H1 (cell line): ENCODE measurements around the gene HLA-A. TPM values are rescaled to one million over a fixed set of nuclear protein-coding genes. Genes with fewer than 3 reads are reported as not detected.

Experiments
- CTCF ChIA-PET: fragments of 300-600 bp; sonication (Branson Sonifier 250); formaldehyde crosslinking; loops from one replicate; lab custom pipeline; 2021; ENCODE audit not compliant: partially characterized antibody; lab: Charles Lee
- POLR2A ChIA-PET: fragments of 300-600 bp; sonication (Branson Sonifier 250); formaldehyde crosslinking; loops from one replicate; lab custom pipeline; 2021; ENCODE audit warnings: inconsistent platforms; ENCODE audit not compliant: partially characterized antibody; lab: Charles Lee
- DNase-seq, 2 experiments: peaks; one replicate each; pipeline versions ENCODE4 v3.0.0 to v3.0.0-alpha.2; 2010 to 2022; ENCODE audit warnings: low spot score in 2 of 2, low read depth in 1 of 2, mixed read lengths in 1 of 2
- FAIRE-seq: peaks from 2 replicates; lab custom pipeline; 2011; peaks lifted over from hg19 to GRCh38; lab: Jason Lieb, UNC
- H2AFZ ChIP-seq: 2 replicates; pipeline ENCODE4 v1.8.1; 2012; ENCODE audit warnings: low read length, inconsistent platforms
- H2AK5ac ChIP-seq: 2 replicates; pipeline ENCODE4 v1.6.1; 2013; ENCODE audit warnings: low read depth, low read length
- H2BK120ac ChIP-seq: replicated peaks from 2 replicates; pipeline ENCODE3; 2013; ENCODE audit warnings: low read depth, low read length, inconsistent platforms
- H2BK12ac ChIP-seq: 2 replicates; pipeline ENCODE4 v1.6.1; 2013; ENCODE audit warnings: low read depth, low read length
- H2BK15ac ChIP-seq: 2 replicates; pipeline ENCODE4 v1.6.1; 2013; ENCODE audit warnings: low read length
- H2BK20ac ChIP-seq: 2 replicates; pipeline ENCODE4 v1.6.1; 2013; ENCODE audit warnings: low read length
- H2BK5ac ChIP-seq: 2 replicates; pipeline ENCODE4 v1.6.1; 2013; ENCODE audit warnings: low read depth, low read length
- H3K14ac ChIP-seq: 2 replicates; pipeline ENCODE4 v1.6.1; 2013; ENCODE audit warnings: inconsistent platforms; ENCODE audit not compliant: insufficient read length
- H3K18ac ChIP-seq: 2 replicates; pipeline ENCODE4 v1.6.1; 2013; ENCODE audit warnings: low read length; ENCODE audit errors: extremely low read depth
- H3K23ac ChIP-seq: 2 replicates; pipeline ENCODE4 v1.6.1; 2013; ENCODE audit warnings: inconsistent platforms; ENCODE audit not compliant: insufficient read length
- H3K23me2 ChIP-seq: 2 replicates; pipeline ENCODE4 v1.6.1; 2013; ENCODE audit warnings: low read depth, low read length
- H3K27ac ChIP-seq: 2 replicates; pipeline ENCODE4 v1.6.1; 2011; ENCODE audit warnings: low read depth, low read length, inconsistent platforms
- H3K27me3 ChIP-seq, 4 experiments: replicated peaks in 1 of 4; 1 replicate in 1 of 4; 2 replicates in 3 of 4; pipeline versions ENCODE4 v1.6.1 to v1.8.1; 2011 to 2013; ENCODE audit warnings: low read length in 3 of 4, mild to moderate bottlenecking in 3 of 4, inconsistent platforms in 2 of 4, mixed read lengths in 2 of 4, moderate library complexity in 1 of 4; ENCODE audit not compliant: control insufficient read depth in 3 of 4, insufficient read depth in 3 of 4; ENCODE audit errors: extremely low read depth in 1 of 4
- H3K36me3 ChIP-seq, 4 experiments: 2 replicates each; pipeline versions ENCODE4 v1.6.1 to v1.8.1; 2011 to 2013; ENCODE audit warnings: mild to moderate bottlenecking in 4 of 4, low read length in 3 of 4, moderate library complexity in 2 of 4, control low read depth in 1 of 4, inconsistent platforms in 1 of 4; ENCODE audit not compliant: insufficient read depth in 4 of 4, control insufficient read depth in 2 of 4
- H3K4ac ChIP-seq: replicated peaks from 2 replicates; pipeline ENCODE3; 2013; ENCODE audit warnings: low read length, low read depth, mixed read lengths, inconsistent platforms; ENCODE audit not compliant: insufficient read length
- H3K4me1 ChIP-seq, 4 experiments: replicated peaks in 1 of 4; 1 replicate in 1 of 4; 2 replicates in 3 of 4; pipeline versions ENCODE4 v1.6.1 to v1.8.1; 2011 to 2013; ENCODE audit warnings: low read length in 3 of 4, inconsistent platforms in 2 of 4, mixed read lengths in 1 of 4; ENCODE audit not compliant: insufficient read depth in 4 of 4, control insufficient read depth in 3 of 4
- H3K4me2 ChIP-seq, 2 experiments: 2 replicates each; pipeline versions ENCODE4 v1.6.1 to v1.8.1; 2011 to 2013; ENCODE audit warnings: low read depth in 2 of 2, low read length in 2 of 2, control low read depth in 1 of 2, inconsistent platforms in 1 of 2, mild to moderate bottlenecking in 1 of 2; ENCODE audit not compliant: insufficient read depth in 1 of 2
- H3K4me3 ChIP-seq, 4 experiments: fragments of 200-600, 300-600 bp in 1 of 4; sonication (generic), shearing (Covaris generic), sonication (Bioruptor Twin) in 1 of 4; 2 replicates each; pipeline versions ENCODE4 v1.5.1 to v1.8.1; 2011 to 2016; ENCODE audit warnings: low read length in 4 of 4, low read depth in 3 of 4, control low read depth in 2 of 4, inconsistent platforms in 2 of 4, mild to moderate bottlenecking in 2 of 4, mixed read lengths in 1 of 4, moderate library complexity in 1 of 4; ENCODE audit not compliant: insufficient read depth in 2 of 4; ENCODE audit errors: extremely low read depth in 1 of 4
- H3K56ac ChIP-seq: replicated peaks from 2 replicates; pipeline ENCODE3; 2013; ENCODE audit warnings: low read depth, mild to moderate bottlenecking, mixed read lengths, low read length, inconsistent platforms; ENCODE audit not compliant: insufficient read length
- H3K79me1 ChIP-seq: 2 replicates; pipeline ENCODE4 v1.6.1; 2013; ENCODE audit warnings: low read depth, low read length, control low read depth
- H3K79me2 ChIP-seq, 2 experiments: 2 replicates each; pipeline versions ENCODE4 v1.6.1 to v1.8.1; 2012 to 2013; ENCODE audit warnings: low read length in 2 of 2, mild to moderate bottlenecking in 2 of 2, inconsistent platforms in 1 of 2; ENCODE audit not compliant: insufficient read depth in 2 of 2, control insufficient read depth in 1 of 2
- H3K9ac ChIP-seq, 4 experiments: replicated peaks in 1 of 4; 1 replicate in 1 of 4; 2 replicates in 3 of 4; pipeline versions ENCODE4 v1.6.1 to v1.8.1; 2011 to 2013; ENCODE audit warnings: low read depth in 3 of 4, low read length in 3 of 4, control low read depth in 2 of 4, mild to moderate bottlenecking in 2 of 4, moderate library complexity in 2 of 4, inconsistent platforms in 1 of 4; ENCODE audit errors: extremely low read depth in 1 of 4
- H3K9me3 ChIP-seq, 2 experiments: 2 replicates each; pipeline versions ENCODE4 v1.6.1 to v1.8.1; 2012 to 2013; ENCODE audit warnings: mild to moderate bottlenecking in 2 of 2, moderate library complexity in 2 of 2, control low read depth in 1 of 2, inconsistent platforms in 1 of 2, low read depth in 1 of 2, low read length in 1 of 2, mixed read lengths in 1 of 2; ENCODE audit not compliant: insufficient read depth in 2 of 2
- H4K20me1 ChIP-seq, 2 experiments: replicated peaks in 1 of 2; 2 replicates each; pipeline versions ENCODE3 to v1.8.1; 2011 to 2013; ENCODE audit warnings: inconsistent platforms in 2 of 2, low read length in 2 of 2, mild to moderate bottlenecking in 1 of 2; ENCODE audit not compliant: insufficient read depth in 2 of 2, control insufficient read depth in 1 of 2
- H4K5ac ChIP-seq: 2 replicates; pipeline ENCODE4 v1.6.1; 2013; ENCODE audit warnings: low read length, low read depth, mixed read lengths, inconsistent platforms; ENCODE audit not compliant: insufficient read length
- H4K8ac ChIP-seq: 2 replicates; pipeline ENCODE4 v1.8.0; 2013; ENCODE audit warnings: mild to moderate bottlenecking, moderate library complexity, low read length, inconsistent platforms; ENCODE audit not compliant: insufficient read depth; ENCODE audit errors: extremely low read depth
- H4K91ac ChIP-seq: replicated peaks from 2 replicates; pipeline ENCODE3; 2013; ENCODE audit warnings: low read length, mixed read lengths, inconsistent platforms; ENCODE audit not compliant: insufficient read length
- BACH1 ChIP-seq: IDR thresholded peaks from 2 replicates; pipeline ENCODE4 v1.6.1; 2012; ENCODE audit warnings: low read length, improper control_type of control experiment
- CHD1 ChIP-seq: IDR thresholded peaks from 2 replicates; pipeline ENCODE4 v1.6.1; 2012; ENCODE audit warnings: low read depth, low read length, improper control_type of control experiment
- E2F6 ChIP-seq: IDR thresholded peaks from 2 replicates; pipeline ENCODE4 v1.6.1; 2012; ENCODE audit warnings: inconsistent platforms
- GABPA ChIP-seq: IDR thresholded peaks from 2 replicates; pipeline ENCODE4 v1.6.1; 2011; ENCODE audit warnings: mild to moderate bottlenecking, low read length, moderate library complexity, borderline replicate concordance; ENCODE audit not compliant: insufficient read depth
- JUND ChIP-seq: IDR thresholded peaks from 2 replicates; pipeline ENCODE4 v1.6.1; 2011; ENCODE audit warnings: mild to moderate bottlenecking, improper control_type of control experiment, low read length
- MAFK ChIP-seq: IDR thresholded peaks from 2 replicates; pipeline ENCODE4 v1.6.1; 2012; ENCODE audit warnings: low read depth, mild to moderate bottlenecking, improper control_type of control experiment, low read length
- NANOG ChIP-seq: IDR thresholded peaks from 2 replicates; pipeline ENCODE4 v1.6.1; 2011; ENCODE audit warnings: low read length, low read depth, mild to moderate bottlenecking, inconsistent platforms; ENCODE audit not compliant: insufficient read depth, poor library complexity, severe bottlenecking
- RAD21 ChIP-seq, 2 experiments: IDR thresholded peaks in 1 of 2; conservative IDR thresholded peaks in 1 of 2; 2 replicates each; pipeline ENCODE4 v1.6.1; 2011; ENCODE audit warnings: low read depth in 2 of 2, low read length in 2 of 2, improper control_type of control experiment in 1 of 2, inconsistent platforms in 1 of 2, mild to moderate bottlenecking in 1 of 2, moderate library complexity in 1 of 2
- RXRA ChIP-seq: IDR thresholded peaks from 2 replicates; pipeline ENCODE4 v1.6.1; 2011; ENCODE audit warnings: low read depth, mild to moderate bottlenecking, low read length, moderate library complexity; ENCODE audit not compliant: insufficient read depth
- SAP30 ChIP-seq: fragments of 300-600 bp; sonication (generic); IDR thresholded peaks from 2 replicates; pipeline ENCODE4 v1.7.1; 2012; ENCODE audit warnings: low read length, moderate library complexity, mild to moderate bottlenecking, inconsistent platforms; ENCODE audit not compliant: insufficient read depth, insufficient replicate concordance
- SIX5 ChIP-seq: IDR thresholded peaks from 2 replicates; pipeline ENCODE4 v1.6.1; 2011; ENCODE audit warnings: mild to moderate bottlenecking, low read depth, low read length
- SP1 ChIP-seq: IDR thresholded peaks from 2 replicates; pipeline ENCODE4 v1.6.1; 2011; ENCODE audit warnings: low read depth, low read length
- SUZ12 ChIP-seq: fragments of 200-600 bp; sonication (generic); IDR thresholded peaks from 2 replicates; pipeline ENCODE4 v1.6.1; 2012; ENCODE audit warnings: mild to moderate bottlenecking, inconsistent platforms, low read length, moderate library complexity, mixed read lengths
- TAF7 ChIP-seq: optimal IDR thresholded peaks from 2 replicates; pipeline ENCODE3; 2011; ENCODE audit warnings: low read depth, mild to moderate bottlenecking, inconsistent platforms, low read length, moderate library complexity, borderline replicate concordance
- WGBS, 2 experiments: shearing (Covaris generic) in 1 of 2; methylation state at CpG; one replicate each; pipeline versions ENCODE4 v1.1.6 to v1.1.7; 2013 to 2015; ENCODE audit warnings: low lambda C conversion rate in 2 of 2, mixed read lengths in 2 of 2, inconsistent platforms in 1 of 2, low coverage in 1 of 2, missing lambda C conversion rate in 1 of 2; ENCODE audit not compliant: insufficient replicate concordance in 2 of 2, insufficient coverage in 1 of 2, insufficient read length in 1 of 2; ENCODE audit errors: extremely low coverage in 1 of 2, missing lambda C conversion rate in 1 of 2; 5-methylcytosine and 5-hydroxymethylcytosine counted together
- polyA plus RNA-seq, 7 experiments: library from polyadenylated mRNA; depleted of rRNA in 3 of 7; stranded (reverse) in 5 of 7; unstranded in 2 of 7; fragments of >200 nt in 5 of 7; fragments of 200-250 nt in 2 of 7; gene quantifications; 1 replicate in 5 of 7; 2 replicates in 1 of 7; 4 replicates in 1 of 7; pipeline versions ENCODE4 v1.2.1 to v1.2.3, GENCODE V29; 2011 to 2013; ENCODE audit warnings: missing spikeins in 2 of 7, mixed read lengths in 2 of 7
- total RNA-seq: library from RNA; stranded (reverse); fragmentation: NEBNext Ultra II Directional; extraction: Animal tissue kit (Norgen Biotek cat#: 25700); gene quantifications from 2 replicates; pipeline ENCODE4 v1.2.1, GENCODE V29; 2021

The HLA-A gene
- total and polyA plus RNA-seq, 2 of the 8 experiments (the other 6 are each of a cell fraction or from before 2014, with no cell fraction given), result 221 to 474 TPM

GRCh38 chr6:29924731-29925130 is 17.6 kb upstream of the HLA-A start:
- Histone ChIP-seq H2BK120ac (no peak overlapping the region), H2BK12ac (no peak overlapping the region), H2BK15ac (no peak overlapping the region), H2BK5ac (no peak overlapping the region), H3K79me2 (no peaks in the 10 kb centered on the region), H3K23me2 (peaks cover 9% of the 10 kb centered on the region), H3K4me3 (no peak overlapping the region), H3K4me1 (peaks cover 0 to 2% (median 0%) of the 10 kb centered on the region in 4 experiments; a peak in 1 of 7 replicates), H2AK5ac (no peak overlapping the region), H4K5ac (no peak overlapping the region), H3K14ac (no peak overlapping the region), H3K36me3 (no peaks in the 10 kb centered on the region), H4K8ac (no peak overlapping the region), H3K27ac (no peak overlapping the region), H2BK20ac (no peak overlapping the region), H2AFZ (no peak overlapping the region), H3K18ac (no peak overlapping the region), H3K9me3 (no peaks in the 10 kb centered on the region; a peak in 1 of 4 replicates), H4K91ac (no peak overlapping the region), H3K27me3 (no peaks in the 10 kb centered on the region; a peak in 2 of 7 replicates), H3K4ac (no peak overlapping the region), H3K56ac (no peak overlapping the region), H4K20me1 (no peaks in the 10 kb centered on the region), H3K4me2 (no peak overlapping the region), H3K79me1 (no peaks in the 10 kb centered on the region), H3K23ac (no peak overlapping the region), H3K9ac (no peak overlapping the region)
- ChIA-PET POLR2A (no interaction called here), CTCF (no interaction called here)
- TF ChIP-seq SUZ12 (no peak), JUND (no peak), RXRA (no peak), RAD21 (IDR thresholded peaks at IDR 0.05 in 1 of 2, conservative IDR thresholded peaks at IDR 0.05 in 1 of 2; ENCODE audit: low read depth in 2 of 2, low read length in 2 of 2) (no peak), NANOG (no peak), TAF7 (no peak), BACH1 (no peak), SAP30 (no peak), SIX5 (no peak), SP1 (no peak), MAFK (no peak), GABPA (no peak), E2F6 (no peak), CHD1 (no peak)
- FAIRE-seq, result no peak
- DNase-seq, result no peak
- WGBS, 2 experiments, result 82% methylated on average over 3 of the region's 3 CpGs; no CpG with 5 or more reads in 1 of the 2 experiments
